HCT116 (cell line): Measurements from ENCODE around the gene RPL31. TPM values are rescaled to one million over a fixed set of nuclear protein-coding genes. Genes with fewer than 3 reads are reported as not detected.

Source experiments
- ATAC-seq: fragments of 200-7000 bp; cut with Tn5 transposase; 2 replicates; pipeline ENCODE4 v1.9.1; 2020; ENCODE audit warnings: mild to moderate bottlenecking, moderate library complexity
- BruUV-seq: library from RNA; stranded (reverse); fragments of 400-500 nt; replicated peaks from 2 replicates; lab custom pipeline; 2021; lab: Mats Ljungman, UMichigan
- CTCF ChIA-PET: fragments of 300-600 bp; sonication (Branson Sonifier 250); formaldehyde crosslinking; loops from one replicate; lab custom pipeline; 2021; ENCODE audit warnings: antibody characterized with exemption; lab: Charles Lee
- POLR2A ChIA-PET: fragments of 300-600, 350-600 bp; sonication (Branson Sonifier 250); formaldehyde crosslinking; loops from one replicate; lab custom pipeline; 2021; ENCODE audit warnings: antibody characterized with exemption; lab: Charles Lee
- RAD21 ChIA-PET, 2 experiments: fragments of 300-600 bp; sonication (Branson Sonifier 250); formaldehyde crosslinking; loops; one replicate each; lab custom pipeline; 2023; ENCODE audit warnings: low total read pairs in 2 of 2; ENCODE audit not compliant: uncharacterized antibody in 2 of 2, unreplicated experiment in 2 of 2, low non-redundant PET in 1 of 2; lab: Charles Lee
- DNase-seq: peaks from one replicate; pipeline ENCODE4 v3.0.0-alpha.2; 2010; ENCODE audit warnings: low read depth, low spot score
- H2AFZ ChIP-seq: fragments of 200-600 bp; shearing (Covaris generic), sonication (generic); 2 replicates; pipeline ENCODE4 v1.6.1; 2017; ENCODE audit warnings: low read depth, mixed run types, mixed read lengths, antibody characterized with exemption, low read length; ENCODE audit not compliant: poor library complexity, severe bottlenecking
- H3K27ac ChIP-seq: 2 replicates; pipeline ENCODE4 v1.5.1; 2012; ENCODE audit warnings: low read depth, low read length
- H3K27me3 ChIP-seq: fragments of 200-600 bp; sonication (generic); 2 replicates; pipeline ENCODE4 v1.6.1; 2016; ENCODE audit warnings: mixed run types, low read length, mixed read lengths; ENCODE audit not compliant: insufficient read depth
- H3K36me3 ChIP-seq, 2 experiments: fragments of 200-500 bp in 1 of 2; fragments of 200-600 bp in 1 of 2; sonication (Bioruptor generic) in 1 of 2; sonication (generic) in 1 of 2; 2 replicates each; pipeline versions ENCODE4 v1.5.1 to v1.6.1; 2014 to 2016; ENCODE audit warnings: low read length in 2 of 2, inconsistent platforms in 1 of 2, mixed read lengths in 1 of 2, mixed run types in 1 of 2; ENCODE audit not compliant: insufficient read depth in 2 of 2, control insufficient read depth in 1 of 2
- H3K4me1 ChIP-seq, 2 experiments: fragments of 200-600 bp in 1 of 2; sonication (generic) in 1 of 2; 2 replicates each; pipeline versions ENCODE4 v1.5.1 to v1.6.1; 2012 to 2017; ENCODE audit warnings: low read length in 2 of 2, inconsistent platforms in 1 of 2, mild to moderate bottlenecking in 1 of 2, mixed read lengths in 1 of 2, mixed run types in 1 of 2, moderate library complexity in 1 of 2; ENCODE audit not compliant: insufficient read depth in 2 of 2, control insufficient read depth in 1 of 2
- H3K4me2 ChIP-seq: fragments of 200-600 bp; sonication (generic); 2 replicates; pipeline ENCODE4 v1.6.1; 2017; ENCODE audit warnings: mixed run types, low read length, mixed read lengths
- H3K4me3 ChIP-seq, 2 experiments: fragments of 200-600 bp in 1 of 2; sonication (generic) in 1 of 2; replicated peaks in 1 of 2; 2 replicates each; pipeline ENCODE4 v1.5.1; 2011 to 2016; ENCODE audit warnings: low read length in 2 of 2, control low read depth in 1 of 2, low read depth in 1 of 2, mild to moderate bottlenecking in 1 of 2, mixed read lengths in 1 of 2, mixed run types in 1 of 2
- H3K79me2 ChIP-seq: fragments of 200-600 bp; sonication (generic); 2 replicates; pipeline ENCODE4 v1.6.1; 2017; ENCODE audit warnings: mild to moderate bottlenecking, mixed run types, low read length, moderate library complexity, mixed read lengths; ENCODE audit not compliant: insufficient read depth
- H3K9ac ChIP-seq: fragments of 200-600 bp; sonication (generic); 2 replicates; pipeline ENCODE4 v1.6.1; 2016; ENCODE audit warnings: low read length, mixed read lengths
- H3K9me2 ChIP-seq: fragments of 200-600 bp; sonication (generic), shearing (Covaris generic); 2 replicates; pipeline ENCODE4 v1.6.1; 2017; ENCODE audit warnings: mixed run types, mild to moderate bottlenecking, moderate library complexity; ENCODE audit not compliant: insufficient read depth
- H3K9me3 ChIP-seq, 2 experiments: fragments of 200-500 bp in 1 of 2; fragments of 200-600 bp in 1 of 2; sonication (Bioruptor generic) in 1 of 2; sonication (generic) in 1 of 2; 2 replicates each; pipeline ENCODE4 v1.6.1; 2014 to 2017; ENCODE audit warnings: low read length in 2 of 2, mixed read lengths in 2 of 2, inconsistent platforms in 1 of 2, low read depth in 1 of 2, mild to moderate bottlenecking in 1 of 2, mixed run types in 1 of 2, moderate library complexity in 1 of 2; ENCODE audit not compliant: control insufficient read depth in 1 of 2, insufficient read depth in 1 of 2
- H4K20me1 ChIP-seq: fragments of 200-600 bp; sonication (generic), shearing (Covaris generic); 2 replicates; pipeline ENCODE4 v1.6.1; 2017; ENCODE audit warnings: mixed run types, mild to moderate bottlenecking, moderate library complexity; ENCODE audit not compliant: insufficient read depth
- ATF3 ChIP-seq: IDR thresholded peaks from 2 replicates; pipeline ENCODE4 v1.6.1; 2012
- CBX3 ChIP-seq: IDR thresholded peaks from 2 replicates; pipeline ENCODE4 v1.6.1; 2012; ENCODE audit warnings: low read depth
- EGR1 ChIP-seq: IDR thresholded peaks from 2 replicates; pipeline ENCODE4 v1.6.1; 2012; ENCODE audit warnings: low read depth
- ELF1 ChIP-seq: IDR thresholded peaks from 2 replicates; pipeline ENCODE4 v1.6.1; 2012; ENCODE audit warnings: low read depth, borderline replicate concordance
- EZH2 ChIP-seq: fragments of 200-600 bp; sonication (generic); IDR thresholded peaks from 2 replicates; pipeline ENCODE4 v1.6.1; 2017; ENCODE audit warnings: antibody characterized with exemption, mixed run types
- FOSL1 ChIP-seq: IDR thresholded peaks from 2 replicates; pipeline ENCODE4 v1.6.1; 2012; ENCODE audit warnings: low read depth
- JUND ChIP-seq: IDR thresholded peaks from 2 replicates; pipeline ENCODE4 v1.6.1; 2012
- POLR2A ChIP-seq: IDR thresholded peaks from 2 replicates; pipeline ENCODE4 v1.7.0; 2011; ENCODE audit warnings: borderline replicate concordance; ENCODE audit not compliant: insufficient read depth, insufficient read length; ENCODE audit errors: extremely low read depth
- POLR2AphosphoS5 ChIP-seq: IDR thresholded peaks from 2 replicates; pipeline ENCODE4 v1.6.1; 2011; ENCODE audit warnings: mild to moderate bottlenecking, low read depth, low read length, moderate library complexity
- REST ChIP-seq: IDR thresholded peaks from 2 replicates; pipeline ENCODE4 v1.6.1; 2012; ENCODE audit warnings: low read depth
- SIN3A ChIP-seq: IDR thresholded peaks from 2 replicates; pipeline ENCODE4 v1.6.1; 2012; ENCODE audit warnings: low read depth
- SP1 ChIP-seq: IDR thresholded peaks from 2 replicates; pipeline ENCODE4 v1.6.1; 2012; ENCODE audit warnings: low read depth
- SRF ChIP-seq: IDR thresholded peaks from 2 replicates; pipeline ENCODE4 v1.6.1; 2012; ENCODE audit warnings: low read depth
- TCF7L2 ChIP-seq: IDR thresholded peaks from 2 replicates; pipeline ENCODE4 v1.7.0; 2011; ENCODE audit warnings: borderline replicate concordance, inconsistent platforms; ENCODE audit not compliant: insufficient read depth, insufficient read length; ENCODE audit errors: extremely low read depth
- YY1 ChIP-seq: IDR thresholded peaks from 2 replicates; pipeline ENCODE4 v1.6.1; 2011; ENCODE audit warnings: low read length, low read depth, moderate library complexity, mild to moderate bottlenecking; ENCODE audit not compliant: insufficient replicate concordance; ENCODE audit errors: extremely low read depth
- ZBTB33 ChIP-seq: IDR thresholded peaks from 2 replicates; pipeline ENCODE4 v1.6.1; 2011; ENCODE audit warnings: mild to moderate bottlenecking, low read length, moderate library complexity; ENCODE audit not compliant: insufficient replicate concordance; ENCODE audit errors: extremely low read depth
- ZFX ChIP-seq: fragments of 450-650 bp; IDR thresholded peaks from 2 replicates; pipeline ENCODE4 v1.6.1; 2017
- ZNF274 ChIP-seq: fragments of 200-500 bp; sonication (Bioruptor generic); IDR thresholded peaks from 2 replicates; pipeline ENCODE4 v1.6.1; 2014; ENCODE audit warnings: mild to moderate bottlenecking, low read depth, low read length, inconsistent platforms
- intact Hi-C: fragments of 100-400 bp; cut with micrococcal nuclease; formaldehyde crosslinking; loops from 2 replicates; pipeline ENCODE4 v1.10.0; 2022
- total RNA-seq: library from RNA; stranded (reverse); gene quantifications from one replicate; pipeline ENCODE4 v1.2.1, GENCODE V29; 2021; ENCODE audit not compliant: unreplicated experiment
- TF ChIP-seq, protein P1 (sequence below), 3 experiments: fragments of 200-600 bp in 1 of 3; sonication (generic) in 1 of 3; IDR thresholded peaks in 2 of 3; conservative IDR thresholded peaks in 1 of 3; 2 replicates each; pipeline ENCODE4 v1.5.1; 2012 to 2017; ENCODE audit warnings: low read depth in 2 of 3, low read length in 2 of 3, antibody characterized with exemption in 1 of 3, borderline replicate concordance in 1 of 3, control low read depth in 1 of 3, mild to moderate bottlenecking in 1 of 3, mixed read lengths in 1 of 3, mixed run types in 1 of 3, moderate library complexity in 1 of 3; ENCODE audit not compliant: insufficient read depth in 1 of 3
- TF ChIP-seq, protein P2 (sequence below): IDR thresholded peaks from 2 replicates; pipeline ENCODE4 v1.6.1; 2012

Gene RPL31
- total RNA-seq, 1 experiment from 2014 or later, result 1,340 TPM

- Histone ChIP-seq H3K36me3 (peaks cover 0 to 3% of the 10 kb centered on the region in 2 experiments; a peak in 1 of 4 replicates), H4K20me1 (no peaks in the 10 kb centered on the region), H3K27ac (no peak overlapping the region), H3K9me2 (no peaks in the 10 kb centered on the region), H3K79me2 (no peaks in the 10 kb centered on the region), H3K4me2 (no peak overlapping the region), H3K27me3 (no peaks in the 10 kb centered on the region), H3K9ac (no peak overlapping the region), H3K4me3 (no peak overlapping the region), H3K4me1 (no peaks in the 10 kb centered on the region), H3K9me3 (no peaks in the 10 kb centered on the region), H2AFZ (no peak overlapping the region)
- ChIA-PET POLR2A (no interaction called here), CTCF (no interaction called here), RAD21 (no interaction called here)
- no TSS peak for BruUV-seq
- intact Hi-C loops, result no loop called here
- ATAC-seq (no peak), DNase-seq (no peak)
- TF ChIP-seq SIN3A (no peak), ZFX (no peak), JUND (no peak), POLR2A (no peak), SP1 (no peak), CBX3 (no peak), TCF7L2 (no peak), FOSL1 (no peak), REST (no peak), EZH2 (no peak), ZBTB33 (no peak), ELF1 (no peak), POLR2AphosphoS5 (no peak), EGR1 (no peak), SRF (no peak), ZNF274 (no peak), ATF3 (no peak), YY1 (no peak)
- TF ChIP-seq, protein P1, sequence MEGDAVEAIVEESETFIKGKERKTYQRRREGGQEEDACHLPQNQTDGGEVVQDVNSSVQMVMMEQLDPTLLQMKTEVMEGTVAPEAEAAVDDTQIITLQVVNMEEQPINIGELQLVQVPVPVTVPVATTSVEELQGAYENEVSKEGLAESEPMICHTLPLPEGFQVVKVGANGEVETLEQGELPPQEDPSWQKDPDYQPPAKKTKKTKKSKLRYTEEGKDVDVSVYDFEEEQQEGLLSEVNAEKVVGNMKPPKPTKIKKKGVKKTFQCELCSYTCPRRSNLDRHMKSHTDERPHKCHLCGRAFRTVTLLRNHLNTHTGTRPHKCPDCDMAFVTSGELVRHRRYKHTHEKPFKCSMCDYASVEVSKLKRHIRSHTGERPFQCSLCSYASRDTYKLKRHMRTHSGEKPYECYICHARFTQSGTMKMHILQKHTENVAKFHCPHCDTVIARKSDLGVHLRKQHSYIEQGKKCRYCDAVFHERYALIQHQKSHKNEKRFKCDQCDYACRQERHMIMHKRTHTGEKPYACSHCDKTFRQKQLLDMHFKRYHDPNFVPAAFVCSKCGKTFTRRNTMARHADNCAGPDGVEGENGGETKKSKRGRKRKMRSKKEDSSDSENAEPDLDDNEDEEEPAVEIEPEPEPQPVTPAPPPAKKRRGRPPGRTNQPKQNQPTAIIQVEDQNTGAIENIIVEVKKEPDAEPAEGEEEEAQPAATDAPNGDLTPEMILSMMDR (IDR thresholded peaks at IDR 0.05 in 2 of 3, conservative IDR thresholded peaks at IDR 0.05 in 1 of 3; ENCODE audit: borderline replicate concordance in 1 of 3, insufficient read depth in 1 of 3, low read depth in 2 of 3, low read length in 2 of 3), result no peak
- TF ChIP-seq, protein P2, sequence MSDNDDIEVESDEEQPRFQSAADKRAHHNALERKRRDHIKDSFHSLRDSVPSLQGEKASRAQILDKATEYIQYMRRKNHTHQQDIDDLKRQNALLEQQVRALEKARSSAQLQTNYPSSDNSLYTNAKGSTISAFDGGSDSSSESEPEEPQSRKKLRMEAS, result no peak
Observed at GRCh38 chr2:100969998-100970397, 32.1 kb upstream of the RPL31 start.
